Endothelial cell of umbilical vein (primary cell): ENCODE data around the gene PRKCB. TPM values are rescaled to one million over a fixed set of nuclear protein-coding genes. Genes with fewer than 3 reads are reported as not detected.

Experiments used
- BruUV-seq: library from RNA; stranded (reverse); fragments of 400-500 nt; replicated peaks from 2 replicates; lab custom pipeline; 2021; lab: Mats Ljungman, UMichigan
- CTCF ChIA-PET: fragments of 300-600, 350-600 bp; sonication (Branson Sonifier 250); formaldehyde crosslinking; loops from one replicate; lab custom pipeline; 2021; ENCODE audit warnings: antibody characterized with exemption, inconsistent platforms; lab: Charles Lee
- POLR2A ChIA-PET: fragments of 300-600, 350-600 bp; sonication (Branson Sonifier 250); formaldehyde crosslinking; loops from one replicate; lab custom pipeline; 2021; ENCODE audit warnings: antibody characterized with exemption, inconsistent platforms; lab: Charles Lee
- DNase-seq: peaks from one replicate; pipeline ENCODE4 v3.0.0-alpha.2; 2011; ENCODE audit warnings: low read depth, low spot score
- FAIRE-seq: peaks from 2 replicates; lab custom pipeline; 2011; peaks lifted over from hg19 to GRCh38; lab: Jason Lieb, UNC
- H2AFZ ChIP-seq: 2 replicates; pipeline ENCODE4 v1.6.0; 2012; ENCODE audit warnings: low read depth, low read length, control low read depth, inconsistent platforms
- H3K27ac ChIP-seq: 2 replicates; pipeline ENCODE4 v1.5.1; 2011; ENCODE audit warnings: low read depth, mild to moderate bottlenecking, control low read depth, low read length, moderate library complexity; ENCODE audit not compliant: insufficient read depth
- H3K27me3 ChIP-seq, 2 experiments: 2 replicates each; pipeline versions ENCODE4 v1.6.0 to v1.6.1; 2011; ENCODE audit warnings: low read length in 2 of 2, mixed read lengths in 1 of 2; ENCODE audit not compliant: control insufficient read depth in 2 of 2, insufficient read depth in 2 of 2
- H3K36me3 ChIP-seq, 2 experiments: 2 replicates in 1 of 2; 3 replicates in 1 of 2; pipeline ENCODE4 v1.5.1; 2011; ENCODE audit warnings: low read length in 2 of 2, mild to moderate bottlenecking in 1 of 2, moderate library complexity in 1 of 2; ENCODE audit not compliant: control insufficient read depth in 2 of 2, insufficient read depth in 2 of 2; ENCODE audit errors: extremely low read depth in 1 of 2
- H3K4me1 ChIP-seq: 3 replicates; pipeline ENCODE4 v1.5.1; 2011; ENCODE audit warnings: mild to moderate bottlenecking, low read length; ENCODE audit not compliant: control insufficient read depth, insufficient read depth; ENCODE audit errors: extremely low read depth
- H3K4me2 ChIP-seq: 2 replicates; pipeline ENCODE4 v1.6.1; 2011; ENCODE audit warnings: low read length, control low read depth, mixed read lengths; ENCODE audit not compliant: insufficient read depth
- H3K4me3 ChIP-seq, 3 experiments: fragments of 200-600 bp in 1 of 3; sonication (generic), shearing (Covaris generic) in 1 of 3; replicated peaks in 1 of 3; 2 replicates each; pipeline ENCODE4 v1.5.1; 2011 to 2016; ENCODE audit warnings: control low read depth in 3 of 3, low read length in 3 of 3, mild to moderate bottlenecking in 2 of 3, inconsistent platforms in 1 of 3, low read depth in 1 of 3, moderate library complexity in 1 of 3; ENCODE audit not compliant: insufficient read depth in 1 of 3
- H3K79me2 ChIP-seq: 2 replicates; pipeline ENCODE4 v1.6.0; 2012; ENCODE audit warnings: low read length, inconsistent platforms; ENCODE audit not compliant: control insufficient read depth, insufficient read depth
- H3K9ac ChIP-seq: replicated peaks from 2 replicates; pipeline ENCODE3; 2011; ENCODE audit warnings: low read length, control low read depth; ENCODE audit not compliant: insufficient read depth; ENCODE audit errors: extremely low read depth
- H3K9me1 ChIP-seq: replicated peaks from 3 replicates; pipeline ENCODE4 v1.6.0; 2011; ENCODE audit warnings: mild to moderate bottlenecking, low read length; ENCODE audit not compliant: control insufficient read depth, insufficient read depth; ENCODE audit errors: extremely low read depth
- H3K9me3 ChIP-seq: replicated peaks from 2 replicates; pipeline ENCODE4 v1.5.1; 2012; ENCODE audit warnings: low read length, inconsistent platforms; ENCODE audit not compliant: control insufficient read depth, insufficient read depth
- H4K20me1 ChIP-seq: replicated peaks from 2 replicates; pipeline ENCODE3; 2011; ENCODE audit warnings: mild to moderate bottlenecking, low read length; ENCODE audit not compliant: control insufficient read depth, insufficient read depth; ENCODE audit errors: extremely low read depth
- CTCF ChIP-seq, 2 donors: IDR thresholded peaks; 1 replicate in 1 of 2; 2 replicates in 1 of 2; pipeline ENCODE4 v1.5.1; 2011; ENCODE audit warnings: low read length in 2 of 2, mild to moderate bottlenecking in 2 of 2, moderate library complexity in 2 of 2, control low read depth in 1 of 2, inconsistent platforms in 1 of 2, low read depth in 1 of 2; ENCODE audit not compliant: insufficient read depth in 1 of 2; ENCODE audit errors: extremely low read depth in 1 of 2
- EZH2 ChIP-seq: IDR thresholded peaks from 2 replicates; pipeline ENCODE4 v1.6.1; 2012; ENCODE audit warnings: borderline replicate concordance, low read depth, mild to moderate bottlenecking, moderate library complexity, low read length, inconsistent platforms; ENCODE audit not compliant: severe bottlenecking
- FOS ChIP-seq: IDR thresholded peaks from 2 replicates; pipeline ENCODE4 v1.6.1; 2011; ENCODE audit warnings: mild to moderate bottlenecking, low read length, moderate library complexity, borderline replicate concordance; ENCODE audit not compliant: insufficient read depth
- GATA2 ChIP-seq: IDR thresholded peaks from 2 replicates; pipeline ENCODE4 v1.7.0; 2011; ENCODE audit warnings: low read depth, mild to moderate bottlenecking, moderate library complexity, mixed read lengths, low read length; ENCODE audit not compliant: insufficient read length, insufficient read depth
- JUN ChIP-seq: IDR thresholded peaks from 2 replicates; pipeline ENCODE4 v1.6.1; 2011; ENCODE audit warnings: borderline replicate concordance, low read depth; ENCODE audit not compliant: insufficient read length, insufficient read depth
- MAX ChIP-seq: IDR thresholded peaks from 2 replicates; pipeline ENCODE4 v1.6.1; 2011; ENCODE audit not compliant: insufficient read depth, insufficient read length
- MYC ChIP-seq: IDR thresholded peaks from one replicate; pipeline ENCODE4 v1.6.1; 2011; ENCODE audit warnings: mild to moderate bottlenecking, low read depth, low read length
- POLR2A ChIP-seq: IDR thresholded peaks from 2 replicates; pipeline ENCODE4 v1.6.1; 2012; ENCODE audit warnings: low read depth, mild to moderate bottlenecking, control low read depth, low read length
- POLR2AphosphoS5 ChIP-seq: IDR thresholded peaks from 2 replicates; pipeline ENCODE4 v1.6.1; 2012; ENCODE audit warnings: low read depth, mild to moderate bottlenecking, control low read depth, low read length, moderate library complexity; ENCODE audit not compliant: insufficient read depth
- dilution Hi-C: fragments of 300-500 bp; cut with MboI; formaldehyde crosslinking; loops from one replicate; pipeline ENCODE4 v1.15.0; 2019; ENCODE audit warnings: low sequenced_read_pairs; ENCODE audit not compliant: extremely low pct_ligation_motif_present
- intact Hi-C: fragments of 100-400 bp; cut with micrococcal nuclease; formaldehyde crosslinking; loops from one replicate; pipeline ENCODE4 v1.10.0; 2022
- polyA plus RNA-seq, 4 experiments: library from polyadenylated mRNA; depleted of rRNA in 3 of 4; stranded (reverse) in 3 of 4; unstranded in 1 of 4; fragments of >200 nt; gene quantifications; 2 replicates each; pipeline versions ENCODE4 v1.2.1 to v1.2.3, GENCODE V29; 2011 to 2012; ENCODE audit warnings: missing spikeins in 1 of 4
- total RNA-seq: library from RNA; stranded (reverse); gene quantifications from 2 replicates; pipeline ENCODE4 v1.2.3, GENCODE V29; 2021

Gene PRKCB
- total and polyA plus RNA-seq, 2 donors (not counting 3 experiments of a cell fraction or from before 2014, with no cell fraction given) = 0.01 TPM; not detected in 1

- Histone ChIP-seq H3K36me3 (no peaks in the 10 kb centered on the region), H3K9me3 (no peaks in the 10 kb centered on the region), H3K9me1 (no peaks in the 10 kb centered on the region), H3K79me2 (no peaks in the 10 kb centered on the region), H3K27ac (no peak overlapping the region), H3K4me3 (no peak overlapping the region), H3K27me3 (no peaks in the 10 kb centered on the region), H4K20me1 (no peaks in the 10 kb centered on the region), H2AFZ (no peak overlapping the region), H3K4me1 (no peaks in the 10 kb centered on the region), H3K4me2 (no peak overlapping the region), H3K9ac (no peak overlapping the region)
- ChIA-PET CTCF (interaction anchor here (1.4 kb wide), 1 partner anchor 104 kb away, joined by 3 read pairs; no protein-coding TSS in a partner anchor), POLR2A (no interaction called here)
- TF ChIP-seq POLR2AphosphoS5 (no peak), POLR2A (no peak), MAX (no peak), GATA2 (no peak), EZH2 (no peak), CTCF (IDR thresholded peaks at IDR 0.05; ENCODE audit: extremely low read depth in 1 of 2, insufficient read depth in 1 of 2, low read depth in 1 of 2, low read length in 2 of 2) (no peak), MYC (no peak), FOS (no peak), JUN (no peak)
- intact Hi-C loops (no loop called here), dilution Hi-C loops (no loop called here)
- DNase-seq (no peak), FAIRE-seq (no peak)
- BruUV-seq = no TSS peak
These were observed 339.2 kb downstream of the PRKCB start for GRCh38 chr16:24174957-24175356.
